Stimulated activated CD4-positive, alpha-beta T cell treated with anti-CD3 and anti-CD28 coated beads, Interleukin-4, amount 100 ng/mL, for 48 hours (primary cell): ENCODE data around the gene CFAP54.
A peak's percentile ranks its signal among the peaks of the same experiment; 100 is the strongest.
"Not testable (repeated sequence)": the region's sequence is repeated elsewhere in the genome, so short reads cannot be mapped to it uniquely, and the experiment has no call there.

Source experiments
- DNase-seq, 2 donors: peaks; one replicate each; pipeline ENCODE4 v3.0.0-alpha.2; 2020; ENCODE audit warnings: low read depth in 2 of 2

Gene CFAP54

GRCh38 chr12:96617178-96617577 is 127.8 kb downstream of the CFAP54 start:
- DNase-seq = no peak

DNA sequence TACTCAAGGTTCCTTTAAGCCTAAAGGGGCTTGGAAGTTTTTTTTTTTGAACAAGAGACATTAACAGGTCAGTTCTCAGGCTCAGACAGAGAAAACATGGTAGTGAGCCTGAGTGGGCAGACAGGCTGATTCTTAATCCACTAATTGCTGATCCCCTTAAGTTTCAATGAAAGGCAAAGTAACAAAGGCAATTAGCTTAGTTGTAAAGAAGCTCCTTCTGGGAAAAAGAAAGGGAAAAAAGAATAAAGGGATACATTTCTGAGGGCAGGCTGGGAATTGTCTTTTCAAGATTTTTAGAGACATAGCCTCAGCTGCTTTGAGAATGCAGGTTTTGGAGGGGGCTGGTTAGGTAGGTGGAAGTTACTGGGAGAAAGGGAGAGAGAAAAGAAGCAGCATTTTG is 133.8 kb downstream of the CFAP54 start:
- no peak for DNase-seq

GRCh38 chr12:96623656-96624217 is 134.4 kb downstream of the CFAP54 start:
- DNase-seq = no peak

GRCh38 chr12:96635844-96636243 is 146.5 kb downstream of the CFAP54 start:
- no peak for DNase-seq

DNA sequence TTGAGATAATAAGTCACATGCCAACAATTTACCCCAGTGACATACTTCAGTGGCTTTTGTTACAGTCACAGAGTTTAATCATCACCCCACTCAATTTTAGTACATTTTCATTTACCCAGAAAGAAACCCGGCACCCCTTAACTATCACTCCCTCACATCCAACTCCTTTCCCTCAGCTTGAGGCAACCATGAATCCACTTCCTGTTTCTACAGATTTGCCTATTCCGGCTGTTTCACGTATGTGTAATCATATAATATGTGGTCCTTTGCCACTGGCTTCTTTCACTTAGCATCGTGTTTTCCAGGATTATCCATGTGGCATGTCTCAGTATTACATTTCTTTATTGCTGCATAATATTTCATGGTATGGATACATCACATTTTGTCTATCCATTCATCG is 147.5 kb downstream of the CFAP54 start:
- no peak for DNase-seq

DNA sequence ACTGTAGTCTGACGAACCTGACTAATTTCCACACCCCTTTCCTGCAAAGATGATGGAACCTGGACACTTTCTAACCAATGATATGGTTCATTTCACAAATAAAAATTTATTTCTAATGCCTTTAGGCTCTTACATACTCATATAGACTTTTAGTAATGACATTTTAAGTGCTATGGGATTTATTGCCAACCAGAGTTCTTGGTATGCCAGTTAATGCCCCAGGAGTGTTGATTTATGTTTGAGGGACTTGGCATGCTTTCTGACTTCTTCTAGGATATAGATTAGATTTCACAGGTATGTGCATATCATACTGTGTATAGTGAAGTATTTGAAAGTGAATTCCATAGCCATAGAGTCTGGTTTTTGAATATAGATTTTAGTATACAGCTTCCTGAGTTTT is 159.5 kb downstream of the CFAP54 start:
- no peak for DNase-seq

DNA sequence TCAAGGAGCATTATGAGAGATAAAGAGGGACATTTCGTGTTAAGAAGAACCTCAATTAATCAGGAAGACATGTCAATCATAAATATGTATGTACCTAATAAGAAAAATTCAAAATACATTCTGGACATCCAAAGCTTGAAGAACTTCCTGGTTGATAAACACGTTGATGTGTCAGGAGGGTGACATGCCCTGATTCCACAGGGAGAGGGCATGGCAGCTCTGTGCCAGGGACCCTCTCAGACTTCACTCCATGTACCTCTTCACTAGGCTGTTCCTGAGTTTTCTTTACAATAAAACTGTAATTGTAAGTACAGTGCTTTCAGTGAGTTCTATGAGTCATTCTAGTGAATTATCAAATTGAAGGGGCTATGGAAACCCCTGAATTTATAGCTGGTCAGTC is 163.5 kb downstream of the CFAP54 start:
- no peak for DNase-seq

- no peak for DNase-seq
Observed at GRCh38 chr12:96658075-96658474, 168.7 kb downstream of the CFAP54 start.

- no peak for DNase-seq
Observed at GRCh38 chr12:96669786-96670185, 180.4 kb downstream of the CFAP54 start.

GRCh38 chr12:96670334-96670899 is 181.0 kb downstream of the CFAP54 start:
- DNase-seq = no peak

- DNase-seq = not testable (repeated sequence)
Observed at GRCh38 chr12:96675519-96675918, 186.1 kb downstream of the CFAP54 start.

DNA sequence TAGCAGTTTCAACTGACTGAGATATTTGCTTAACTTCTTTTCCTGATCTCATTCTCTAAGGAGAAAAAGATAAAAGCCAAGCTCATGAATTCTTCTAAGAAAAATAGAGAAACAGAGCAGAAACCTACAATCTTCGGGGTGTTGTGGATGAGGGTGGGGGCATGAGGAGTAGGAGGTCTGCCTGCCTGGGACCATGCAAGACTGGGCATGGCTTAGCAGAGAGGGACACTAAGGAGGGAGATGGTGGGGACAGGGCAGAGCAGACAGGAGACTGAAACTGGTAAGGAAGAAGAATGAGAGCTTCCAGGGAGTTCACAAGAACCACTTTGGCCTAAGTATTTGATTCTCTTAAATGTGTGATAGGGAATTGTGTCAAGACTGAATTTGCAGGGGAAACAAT is 188.0 kb downstream of the CFAP54 start:
- DNase-seq = no peak

DNA sequence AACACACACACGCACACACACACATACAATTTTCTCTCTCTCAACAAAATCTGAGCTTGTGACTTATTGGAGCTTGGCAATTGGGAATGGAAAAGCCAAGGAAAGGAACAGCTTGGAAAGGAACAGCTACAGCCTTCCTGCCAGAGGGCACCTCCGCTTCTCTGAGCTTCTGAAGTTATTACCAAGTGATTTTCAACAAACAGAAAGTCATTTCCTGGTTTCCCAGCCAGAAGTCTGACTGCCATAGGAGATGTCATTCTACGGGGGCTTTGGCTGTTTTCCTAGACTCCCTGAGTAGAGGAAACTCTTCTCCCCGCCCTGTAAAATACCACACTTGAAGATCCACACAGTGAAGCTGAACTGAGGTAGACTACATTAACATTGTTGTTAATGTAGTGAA is 198.3 kb downstream of the CFAP54 start:
- DNase-seq = no peak

GRCh38 chr12:96698521-96698920 is 209.1 kb downstream of the CFAP54 start:
- no peak for DNase-seq

GRCh38 chr12:96698965-96699364 is 209.6 kb downstream of the CFAP54 start:
- no peak for DNase-seq

- DNase-seq = no peak
Observed at GRCh38 chr12:96701856-96702255, 212.5 kb downstream of the CFAP54 start.

DNA sequence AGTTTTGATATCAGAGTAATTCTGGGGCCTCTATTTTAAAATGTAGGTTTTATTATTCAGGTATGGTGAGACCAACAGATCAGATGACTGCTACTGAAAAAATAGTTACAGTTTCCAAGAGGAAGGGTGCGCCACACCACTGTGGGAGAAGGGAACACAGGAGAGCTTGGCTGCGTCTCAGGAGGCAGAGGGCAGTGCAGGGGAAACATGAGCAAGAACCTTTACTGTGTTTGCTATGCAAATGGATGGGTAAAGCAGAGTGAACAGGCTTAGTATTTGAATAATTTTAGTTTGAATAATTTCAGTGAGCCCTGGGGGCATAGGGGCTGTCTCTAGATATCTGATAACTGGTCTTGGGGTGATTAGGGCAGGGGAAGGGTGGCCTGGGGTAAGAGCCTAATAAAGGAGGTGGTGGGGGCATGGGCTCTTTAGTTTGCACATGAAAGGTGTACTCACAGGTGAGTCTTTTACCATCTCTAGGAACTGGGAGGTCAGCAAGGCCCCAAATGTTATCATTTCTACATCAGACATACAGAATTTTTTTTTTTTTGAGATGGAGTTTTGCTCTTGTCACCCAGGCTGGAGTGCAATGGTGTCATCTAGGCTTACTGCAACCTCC is 220.9 kb downstream of the CFAP54 start:
- no peak for DNase-seq

- DNase-seq = no peak
Observed at GRCh38 chr12:96711364-96711763, 222.0 kb downstream of the CFAP54 start.

DNA sequence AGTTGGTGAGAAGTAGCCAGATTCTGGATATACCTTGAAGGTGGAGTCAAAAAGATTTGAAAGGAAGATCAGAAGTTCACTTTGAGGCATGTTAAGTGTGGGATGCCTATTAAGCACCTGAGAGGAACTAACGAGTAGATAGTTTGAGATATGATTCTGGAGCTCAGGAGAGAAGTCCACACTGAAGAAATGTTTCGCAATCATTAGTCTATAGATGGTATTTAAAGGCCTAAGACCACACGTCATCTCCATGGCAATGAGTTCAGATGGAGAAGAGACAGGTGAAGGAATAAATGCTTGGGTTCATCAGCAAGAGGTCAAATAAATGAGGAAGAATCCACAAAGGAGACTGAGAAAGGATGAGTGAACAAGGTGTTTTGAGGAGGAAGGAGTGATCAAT is 224.8 kb downstream of the CFAP54 start:
- no peak for DNase-seq

DNA sequence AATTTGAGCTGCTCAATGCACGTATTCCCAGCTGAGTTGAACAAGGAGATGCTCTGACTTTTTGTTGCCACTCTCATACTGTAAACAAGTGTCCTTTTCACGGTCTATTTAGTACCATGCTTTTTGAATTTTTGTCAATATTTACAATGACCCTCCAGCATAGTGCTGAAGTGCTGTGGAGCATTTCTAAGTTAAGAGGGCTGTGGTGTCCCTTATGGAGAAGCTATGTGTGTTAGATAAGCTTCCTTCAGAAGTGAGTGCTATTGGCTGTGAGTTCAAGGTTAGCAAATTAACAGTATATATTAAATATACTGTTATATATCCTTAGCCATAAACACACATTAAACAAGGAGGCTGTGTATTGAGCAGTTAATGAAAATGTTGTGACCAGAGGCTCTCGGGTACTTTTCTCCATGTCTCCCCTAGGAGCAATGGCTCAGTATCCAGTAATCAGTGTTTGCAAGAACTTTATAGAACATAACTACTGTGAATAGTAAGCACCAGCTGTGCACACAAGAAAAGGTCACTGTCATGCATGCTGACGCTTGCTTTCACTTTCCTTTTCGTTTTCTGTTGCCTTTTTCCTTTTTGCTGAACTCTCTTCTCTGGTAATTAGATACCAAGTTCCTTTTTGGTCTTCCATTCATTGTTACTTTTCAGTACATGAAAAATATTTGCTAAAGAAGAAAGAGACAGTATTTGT is 230.4 kb downstream of the CFAP54 start:
- no peak for DNase-seq

DNA sequence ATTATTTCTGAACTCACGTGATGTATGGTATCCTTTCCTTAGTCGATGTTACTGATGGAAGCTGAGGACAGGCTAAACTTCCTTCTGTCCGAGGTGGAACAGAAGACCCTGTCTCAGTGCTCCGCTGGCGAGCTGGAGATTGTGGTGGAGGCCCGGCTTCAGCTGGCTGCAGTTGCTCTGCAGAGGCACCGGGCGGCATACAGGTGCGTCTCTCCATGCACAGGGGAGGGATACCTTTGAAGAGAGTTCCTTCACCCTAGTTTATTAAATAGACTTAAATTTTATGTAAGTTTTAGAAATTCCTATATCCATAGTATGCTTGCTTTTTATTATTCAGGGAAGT is 231.0 kb downstream of the CFAP54 start:
- DNase-seq = peak; percentile 4 to 19

DNA sequence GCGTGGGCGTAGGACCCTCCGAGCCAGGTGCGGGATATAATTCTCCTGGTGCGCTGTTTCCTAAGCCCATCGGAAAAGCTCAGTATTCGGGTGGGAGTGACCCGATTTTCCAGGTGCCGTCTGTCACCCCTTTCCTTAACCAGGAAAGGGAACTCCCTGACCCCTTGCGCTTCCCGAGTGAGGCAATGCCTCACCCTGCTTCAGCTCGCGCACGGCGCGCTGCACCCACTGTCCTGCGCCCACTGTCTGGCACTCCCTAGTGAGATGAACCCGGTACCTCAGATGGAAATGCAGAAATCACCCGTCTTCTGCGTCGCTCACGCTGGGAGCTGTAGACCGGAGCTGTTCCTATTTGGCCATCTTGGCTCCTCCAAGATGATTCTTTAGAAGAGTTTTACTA is 240.1 kb downstream of the CFAP54 start:
- not testable (repeated sequence) for DNase-seq

DNA sequence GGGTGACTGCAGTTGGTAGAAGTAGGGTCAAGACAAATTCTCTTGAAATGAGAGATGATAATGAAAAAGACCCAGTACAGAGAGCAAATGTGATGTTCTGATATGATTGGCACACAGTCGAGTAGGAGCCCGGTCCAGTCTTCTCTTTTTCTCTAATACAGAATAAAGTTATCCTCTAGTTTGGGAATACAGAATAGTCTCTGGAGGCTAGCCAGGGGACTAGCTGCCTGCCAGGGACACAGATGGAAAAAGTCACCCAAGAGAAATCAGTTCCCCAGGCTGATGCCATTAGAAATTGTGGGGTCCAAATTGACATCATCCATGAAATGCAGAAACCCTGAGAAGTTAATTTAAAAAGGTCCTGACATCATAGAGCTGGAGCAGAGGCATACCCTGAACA is 240.5 kb downstream of the CFAP54 start:
- DNase-seq = no peak
